Measurements from ENCODE around the gene COL6A3. TPM values are rescaled to one million over a fixed set of nuclear protein-coding genes. Genes with fewer than 3 reads are reported as not detected.

Gene COL6A3
- polyA plus RNA-seq, 2 of the 4 experiments (the other 2 are of a cell fraction) = 0.10 to 0.28 TPM

DNA sequence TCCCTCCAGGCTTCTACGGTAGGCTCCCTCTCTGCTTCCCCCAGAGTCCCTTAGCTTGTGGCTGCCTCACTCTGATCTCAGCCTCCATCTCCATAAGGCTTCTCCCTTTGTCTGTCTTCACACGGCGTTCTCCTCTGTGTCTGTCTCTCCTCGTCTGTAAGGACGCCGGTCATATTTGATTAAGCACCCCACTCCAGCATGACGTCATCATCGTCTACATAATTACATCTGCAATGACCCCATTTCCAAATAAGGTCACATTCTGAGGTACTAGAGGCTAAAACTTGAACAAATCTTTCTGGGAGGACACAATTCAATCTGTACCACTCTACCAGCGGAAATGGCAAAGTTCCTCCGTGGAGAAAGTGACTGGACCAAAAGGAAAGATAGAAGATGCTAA is 8.3 kb upstream of the COL6A3 start:
- 88% methylated on average over 10 of the region's 10 CpGs for WGBS (ENCODE audit: missing lambda C conversion rate)
- H3K9me3 ChIP-seq = no peaks in the 10 kb centered on the region
- POLR2A ChIA-PET = interaction anchor here (0.8 kb wide), 1 partner anchor 53 kb away, joined by 4 read pairs; no protein-coding TSS in a partner anchor
- peaks cover 9% of the 10 kb centered on the region for H3K4me1 ChIP-seq
- FAIRE-seq = no peak
- TF ChIP-seq MAFK (IDR thresholded peaks at IDR 0.05; ENCODE audit: partially characterized antibody) (no peak), ZFP36 (IDR thresholded peaks at IDR 0.05; ENCODE audit: borderline replicate concordance, partially characterized antibody) (no peak), NR3C1 (IDR thresholded peaks at IDR 0.05) (no peak)
- no peak overlapping the region; the same call in 2 of the 3 replicates for H3K4me2 ChIP-seq
- CTCF ChIA-PET = interaction anchor here (0.7 to 6.7 kb wide), 45 partner anchors 9 to 334 kb away, joined by 3 to 97 read pairs (median 5); partner anchors contain the start of genes COL6A3, MLPH and PRLH
- peak overlapping the region; percentile 78 to 83; a peak in 5 of 6 replicates for H3K27ac ChIP-seq
- ATAC-seq = peak in 1 of 2 experiments; percentile 17; a peak in 3 of 6 replicates
- no peak overlapping the region for H3K4me3 ChIP-seq
- DNase-seq (ENCODE audit: low read depth in 1 of 2, low spot score in 1 of 2) = no peak

DNA sequence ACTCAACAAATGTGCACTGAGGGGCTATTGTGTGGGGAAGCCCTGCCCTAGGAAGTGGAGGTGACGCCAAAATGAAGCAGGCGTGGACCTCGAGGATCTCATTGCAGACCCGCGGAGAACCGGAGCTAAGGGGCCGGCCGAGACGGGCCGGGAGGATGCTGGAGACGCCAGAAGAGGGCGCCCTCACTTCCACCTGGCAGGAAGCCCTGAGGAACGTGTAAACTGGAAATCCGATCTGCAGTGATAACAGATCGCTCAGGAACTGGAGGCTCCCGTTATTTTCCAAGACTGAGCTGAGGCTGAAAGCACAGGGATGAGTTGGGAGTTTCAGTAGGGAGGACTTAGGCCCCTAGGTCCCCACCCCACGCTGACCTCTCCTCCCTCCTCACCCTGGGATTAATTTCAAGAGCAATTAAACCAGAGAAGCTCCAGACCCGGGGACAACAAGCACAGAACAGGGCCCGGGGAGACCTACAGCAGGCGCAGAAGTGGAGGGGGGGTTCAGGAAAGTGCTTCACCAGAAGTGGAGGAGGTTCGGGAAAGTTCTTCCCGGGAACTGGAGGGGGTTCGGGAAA is 7.7 kb upstream of the COL6A3 start:
- peak overlapping the region; percentile 80 for H3K4me2 ChIP-seq
- H3K9me3 ChIP-seq = no peaks in the 10 kb centered on the region
- 23% methylated on average over 21 of the region's 23 CpGs for WGBS (ENCODE audit: missing lambda C conversion rate)
- H3K4me3 ChIP-seq = 0 out of 3 replicates have a peak overlapping the region, but pooled peaks have one; percentile 22
- ChIA-PET POLR2A (interaction anchor here (0.5 to 0.8 kb wide), 2 partner anchors 54 to 162 kb away, joined by 4 read pairs; no protein-coding TSS in a partner anchor), CTCF (interaction anchor here (0.6 to 6.7 kb wide), 54 partner anchors 8 to 336 kb away, joined by 3 to 97 read pairs (median 4); partner anchors contain the start of genes COL6A3, COPS8, MLPH and PRLH)
- H3K4me1 ChIP-seq = peaks cover 9% of the 10 kb centered on the region
- peak; percentile 92 to 98 for ATAC-seq
- H3K27ac ChIP-seq = peak overlapping the region; percentile 78 to 83
- DNase-seq (ENCODE audit: low read depth in 1 of 2, low spot score in 1 of 2) = peak; percentile 71 to 85
- FAIRE-seq = no peak
- no peak for TF ChIP-seq EHMT2 (IDR thresholded peaks at IDR 0.05; ENCODE audit: low read depth)
- TF ChIP-seq HOXB5 (CRISPR knock-in tag; IDR thresholded peaks at IDR 0.05) = no peak
- TF ChIP-seq MAFK (IDR thresholded peaks at IDR 0.05; ENCODE audit: partially characterized antibody) = no peak
- no peak for TF ChIP-seq EHF (CRISPR knock-in tag; IDR thresholded peaks at IDR 0.05)
- no peak for TF ChIP-seq KDM1A (IDR thresholded peaks at IDR 0.05; ENCODE audit: low read depth)
- TF ChIP-seq, protein P1, sequence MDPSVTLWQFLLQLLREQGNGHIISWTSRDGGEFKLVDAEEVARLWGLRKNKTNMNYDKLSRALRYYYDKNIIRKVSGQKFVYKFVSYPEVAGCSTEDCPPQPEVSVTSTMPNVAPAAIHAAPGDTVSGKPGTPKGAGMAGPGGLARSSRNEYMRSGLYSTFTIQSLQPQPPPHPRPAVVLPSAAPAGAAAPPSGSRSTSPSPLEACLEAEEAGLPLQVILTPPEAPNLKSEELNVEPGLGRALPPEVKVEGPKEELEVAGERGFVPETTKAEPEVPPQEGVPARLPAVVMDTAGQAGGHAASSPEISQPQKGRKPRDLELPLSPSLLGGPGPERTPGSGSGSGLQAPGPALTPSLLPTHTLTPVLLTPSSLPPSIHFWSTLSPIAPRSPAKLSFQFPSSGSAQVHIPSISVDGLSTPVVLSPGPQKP (IDR thresholded peaks at IDR 0.05; ENCODE audit: low read depth, low read length) = no peak
- no peak for TF ChIP-seq BHLHE40 (IDR thresholded peaks at IDR 0.05; ENCODE audit: low read depth, low read length)
- no peak for TF ChIP-seq TFCP2L1 (CRISPR knock-in tag; IDR thresholded peaks at IDR 0.05)
- TF ChIP-seq RAD21 (conservative IDR thresholded peaks at IDR 0.05 in 1 of 2, IDR thresholded peaks at IDR 0.05 in 1 of 2) = peak; percentile 73 to 75
- no peak for TF ChIP-seq CEBPB (IDR thresholded peaks at IDR 0.05)
- TF ChIP-seq POLR2A (IDR thresholded peaks at IDR 0.05; ENCODE audit: low read length) = no peak
- TF ChIP-seq, protein P2, sequence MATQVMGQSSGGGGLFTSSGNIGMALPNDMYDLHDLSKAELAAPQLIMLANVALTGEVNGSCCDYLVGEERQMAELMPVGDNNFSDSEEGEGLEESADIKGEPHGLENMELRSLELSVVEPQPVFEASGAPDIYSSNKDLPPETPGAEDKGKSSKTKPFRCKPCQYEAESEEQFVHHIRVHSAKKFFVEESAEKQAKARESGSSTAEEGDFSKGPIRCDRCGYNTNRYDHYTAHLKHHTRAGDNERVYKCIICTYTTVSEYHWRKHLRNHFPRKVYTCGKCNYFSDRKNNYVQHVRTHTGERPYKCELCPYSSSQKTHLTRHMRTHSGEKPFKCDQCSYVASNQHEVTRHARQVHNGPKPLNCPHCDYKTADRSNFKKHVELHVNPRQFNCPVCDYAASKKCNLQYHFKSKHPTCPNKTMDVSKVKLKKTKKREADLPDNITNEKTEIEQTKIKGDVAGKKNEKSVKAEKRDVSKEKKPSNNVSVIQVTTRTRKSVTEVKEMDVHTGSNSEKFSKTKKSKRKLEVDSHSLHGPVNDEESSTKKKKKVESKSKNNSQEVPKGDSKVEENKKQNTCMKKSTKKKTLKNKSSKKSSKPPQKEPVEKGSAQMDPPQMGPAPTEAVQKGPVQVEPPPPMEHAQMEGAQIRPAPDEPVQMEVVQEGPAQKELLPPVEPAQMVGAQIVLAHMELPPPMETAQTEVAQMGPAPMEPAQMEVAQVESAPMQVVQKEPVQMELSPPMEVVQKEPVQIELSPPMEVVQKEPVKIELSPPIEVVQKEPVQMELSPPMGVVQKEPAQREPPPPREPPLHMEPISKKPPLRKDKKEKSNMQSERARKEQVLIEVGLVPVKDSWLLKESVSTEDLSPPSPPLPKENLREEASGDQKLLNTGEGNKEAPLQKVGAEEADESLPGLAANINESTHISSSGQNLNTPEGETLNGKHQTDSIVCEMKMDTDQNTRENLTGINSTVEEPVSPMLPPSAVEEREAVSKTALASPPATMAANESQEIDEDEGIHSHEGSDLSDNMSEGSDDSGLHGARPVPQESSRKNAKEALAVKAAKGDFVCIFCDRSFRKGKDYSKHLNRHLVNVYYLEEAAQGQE (IDR thresholded peaks at IDR 0.05) = no peak
- no peak for TF ChIP-seq RFX5 (IDR thresholded peaks at IDR 0.05)
- no peak for TF ChIP-seq CBX8 (IDR thresholded peaks at IDR 0.05)
- TF ChIP-seq, protein P3, sequence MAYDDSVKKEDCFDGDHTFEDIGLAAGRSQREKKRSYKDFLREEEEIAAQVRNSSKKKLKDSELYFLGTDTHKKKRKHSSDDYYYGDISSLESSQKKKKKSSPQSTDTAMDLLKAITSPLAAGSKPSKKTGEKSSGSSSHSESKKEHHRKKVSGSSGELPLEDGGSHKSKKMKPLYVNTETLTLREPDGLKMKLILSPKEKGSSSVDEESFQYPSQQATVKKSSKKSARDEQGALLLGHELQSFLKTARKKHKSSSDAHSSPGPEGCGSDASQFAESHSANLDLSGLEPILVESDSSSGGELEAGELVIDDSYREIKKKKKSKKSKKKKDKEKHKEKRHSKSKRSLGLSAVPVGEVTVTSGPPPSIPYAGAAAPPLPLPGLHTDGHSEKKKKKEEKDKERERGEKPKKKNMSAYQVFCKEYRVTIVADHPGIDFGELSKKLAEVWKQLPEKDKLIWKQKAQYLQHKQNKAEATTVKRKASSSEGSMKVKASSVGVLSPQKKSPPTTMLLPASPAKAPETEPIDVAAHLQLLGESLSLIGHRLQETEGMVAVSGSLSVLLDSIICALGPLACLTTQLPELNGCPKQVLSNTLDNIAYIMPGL (CRISPR knock-in tag; IDR thresholded peaks at IDR 0.05; ENCODE audit: borderline replicate concordance) = no peak
- TF ChIP-seq ESRRA (IDR thresholded peaks at IDR 0.05; ENCODE audit: borderline replicate concordance, low read length) = no peak
- TF ChIP-seq ZNF302 (CRISPR knock-in tag; IDR thresholded peaks at IDR 0.05) = no peak
- no peak for TF ChIP-seq KDM5A (IDR thresholded peaks at IDR 0.05)
- TF ChIP-seq ZC3H11A (IDR thresholded peaks at IDR 0.05) = no peak
- no peak for TF ChIP-seq RARB (CRISPR knock-in tag; IDR thresholded peaks at IDR 0.05)
- TF ChIP-seq, protein P4, sequence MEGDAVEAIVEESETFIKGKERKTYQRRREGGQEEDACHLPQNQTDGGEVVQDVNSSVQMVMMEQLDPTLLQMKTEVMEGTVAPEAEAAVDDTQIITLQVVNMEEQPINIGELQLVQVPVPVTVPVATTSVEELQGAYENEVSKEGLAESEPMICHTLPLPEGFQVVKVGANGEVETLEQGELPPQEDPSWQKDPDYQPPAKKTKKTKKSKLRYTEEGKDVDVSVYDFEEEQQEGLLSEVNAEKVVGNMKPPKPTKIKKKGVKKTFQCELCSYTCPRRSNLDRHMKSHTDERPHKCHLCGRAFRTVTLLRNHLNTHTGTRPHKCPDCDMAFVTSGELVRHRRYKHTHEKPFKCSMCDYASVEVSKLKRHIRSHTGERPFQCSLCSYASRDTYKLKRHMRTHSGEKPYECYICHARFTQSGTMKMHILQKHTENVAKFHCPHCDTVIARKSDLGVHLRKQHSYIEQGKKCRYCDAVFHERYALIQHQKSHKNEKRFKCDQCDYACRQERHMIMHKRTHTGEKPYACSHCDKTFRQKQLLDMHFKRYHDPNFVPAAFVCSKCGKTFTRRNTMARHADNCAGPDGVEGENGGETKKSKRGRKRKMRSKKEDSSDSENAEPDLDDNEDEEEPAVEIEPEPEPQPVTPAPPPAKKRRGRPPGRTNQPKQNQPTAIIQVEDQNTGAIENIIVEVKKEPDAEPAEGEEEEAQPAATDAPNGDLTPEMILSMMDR (IDR thresholded peaks at IDR 0.05) = peak; percentile 85
- no peak for TF ChIP-seq JUNB (IDR thresholded peaks at IDR 0.05)
- TF ChIP-seq FOXS1 (CRISPR knock-in tag; IDR thresholded peaks at IDR 0.05) = no peak
- TF ChIP-seq, protein P5, sequence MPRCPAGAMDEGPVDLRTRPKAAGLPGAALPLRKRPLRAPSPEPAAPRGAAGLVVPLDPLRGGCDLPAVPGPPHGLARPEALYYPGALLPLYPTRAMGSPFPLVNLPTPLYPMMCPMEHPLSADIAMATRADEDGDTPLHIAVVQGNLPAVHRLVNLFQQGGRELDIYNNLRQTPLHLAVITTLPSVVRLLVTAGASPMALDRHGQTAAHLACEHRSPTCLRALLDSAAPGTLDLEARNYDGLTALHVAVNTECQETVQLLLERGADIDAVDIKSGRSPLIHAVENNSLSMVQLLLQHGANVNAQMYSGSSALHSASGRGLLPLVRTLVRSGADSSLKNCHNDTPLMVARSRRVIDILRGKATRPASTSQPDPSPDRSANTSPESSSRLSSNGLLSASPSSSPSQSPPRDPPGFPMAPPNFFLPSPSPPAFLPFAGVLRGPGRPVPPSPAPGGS (IDR thresholded peaks at IDR 0.05) = no peak
- TF ChIP-seq, protein P6, sequence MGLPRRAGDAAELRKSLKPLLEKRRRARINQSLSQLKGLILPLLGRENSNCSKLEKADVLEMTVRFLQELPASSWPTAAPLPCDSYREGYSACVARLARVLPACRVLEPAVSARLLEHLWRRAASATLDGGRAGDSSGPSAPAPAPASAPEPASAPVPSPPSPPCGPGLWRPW (IDR thresholded peaks at IDR 0.05) = no peak
- TF ChIP-seq RCOR1 (IDR thresholded peaks at IDR 0.05; ENCODE audit: low read depth, low read length) = no peak
